ENCODE results near the gene BRMS1.
"Not testable (repeated sequence)": the region's sequence is repeated elsewhere in the genome, so short reads cannot be mapped to it uniquely, and the experiment has no call there.

BRMS1 gene

GRCh38 chr11:66311965-66312548, 32.8 kb downstream of the BRMS1 start:
- in situ Hi-C loops (cut with MboI; ENCODE audit: low sequenced_read_pairs), result no loop called here

- in situ Hi-C loops (cut with MboI; ENCODE audit: low sequenced_read_pairs), result no loop called here
These were observed 33.4 kb downstream of the BRMS1 start for GRCh38 chr11:66311470-66311964.

- in situ Hi-C loops (cut with MboI; ENCODE audit: low sequenced_read_pairs), result not testable (repeated sequence)
These were observed 34.0 kb downstream of the BRMS1 start for GRCh38 chr11:66310803-66311440.

- in situ Hi-C loops (cut with MboI; ENCODE audit: low sequenced_read_pairs), result no loop called here
These were observed 34.6 kb downstream of the BRMS1 start for GRCh38 chr11:66310324-66310723.

- in situ Hi-C loops (cut with MboI; ENCODE audit: low sequenced_read_pairs), result no loop called here
These were observed 35.4 kb downstream of the BRMS1 start for GRCh38 chr11:66309475-66309874.

- in situ Hi-C loops (cut with MboI; ENCODE audit: low sequenced_read_pairs), result no loop called here
These were observed 42.2 kb downstream of the BRMS1 start for GRCh38 chr11:66302656-66303055.

- in situ Hi-C loops (cut with MboI; ENCODE audit: low sequenced_read_pairs), result no loop called here
These were observed 45.7 kb downstream of the BRMS1 start for GRCh38 chr11:66299186-66299585.

GRCh38 chr11:66297610-66298009, 47.3 kb downstream of the BRMS1 start:
- in situ Hi-C loops (cut with MboI; ENCODE audit: low sequenced_read_pairs), result no loop called here

- in situ Hi-C loops (cut with MboI; ENCODE audit: low sequenced_read_pairs), result no loop called here
These were observed 50.0 kb downstream of the BRMS1 start for GRCh38 chr11:66294626-66295620.

- in situ Hi-C loops (cut with MboI; ENCODE audit: low sequenced_read_pairs), result no loop called here
These were observed 50.9 kb downstream of the BRMS1 start for GRCh38 chr11:66293777-66294625.

GRCh38 chr11:66293352-66293751, 51.6 kb downstream of the BRMS1 start:
- in situ Hi-C loops (cut with MboI; ENCODE audit: low sequenced_read_pairs), result no loop called here

- in situ Hi-C loops (cut with MboI; ENCODE audit: low sequenced_read_pairs), result no loop called here
These were observed 52.2 kb downstream of the BRMS1 start for GRCh38 chr11:66292543-66293332.

- in situ Hi-C loops (cut with MboI; ENCODE audit: low sequenced_read_pairs), result no loop called here
These were observed 53.0 kb downstream of the BRMS1 start, which contains the start of gene TMEM151A for GRCh38 chr11:66291706-66292542. Gene TMEM151A, plus strand, starts transcription at chr11:66291894. Its CDS starts 120 bp downstream, at chr11:66292014.

GRCh38 chr11:66291303-66291705, 53.6 kb downstream of the BRMS1 start:
- in situ Hi-C loops (cut with MboI; ENCODE audit: low sequenced_read_pairs), result no loop called here

- in situ Hi-C loops (cut with MboI; ENCODE audit: low sequenced_read_pairs), result no loop called here
These were observed 54.6 kb downstream of the BRMS1 start for GRCh38 chr11:66290330-66290621.

GRCh38 chr11:66289548-66290329, 55.2 kb downstream of the BRMS1 start:
- in situ Hi-C loops (cut with MboI; ENCODE audit: low sequenced_read_pairs), result no loop called here

- in situ Hi-C loops (cut with MboI; ENCODE audit: low sequenced_read_pairs), result no loop called here
These were observed 56.0 kb downstream of the BRMS1 start, which contains the start of gene YIF1A for GRCh38 chr11:66288671-66289547. Gene YIF1A, minus strand, starts transcription at chr11:66289143. Its CDS starts 158 bp downstream, at chr11:66288985.
